ENCODE measurements around the gene LUZP2. TPM values are rescaled to one million over a fixed set of nuclear protein-coding genes. Genes with fewer than 3 reads are reported as not detected.

LUZP2 gene
- total RNA-seq, 2 donors from 2014 or later = 2.0 to 2.4 TPM

DNA sequence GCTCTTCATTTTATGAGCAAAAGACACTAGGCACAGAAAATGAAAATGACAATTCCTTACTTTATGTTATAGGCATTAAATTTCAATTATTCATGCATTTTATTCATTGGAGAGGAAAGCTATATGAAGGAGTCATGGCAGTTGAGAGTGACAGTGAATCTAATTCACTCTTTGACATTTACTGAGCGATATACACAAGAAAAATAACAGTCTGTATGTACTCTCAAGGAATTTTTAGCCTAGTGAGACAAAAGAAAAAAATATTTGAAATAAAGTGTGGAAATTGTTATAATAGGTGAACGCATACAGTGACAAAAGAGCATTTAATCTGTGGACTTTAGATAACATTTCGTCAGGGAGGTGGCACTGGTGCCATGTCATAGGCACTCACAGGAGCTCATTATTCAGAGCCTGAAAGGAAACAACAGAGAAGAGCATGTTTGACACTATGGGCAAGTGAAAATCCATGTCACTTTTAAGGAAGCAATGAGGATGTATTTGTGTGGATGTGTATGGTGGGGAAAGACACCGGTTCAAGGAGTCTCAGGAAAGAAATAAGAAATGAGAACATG, 323.1 kb downstream of the LUZP2 start:
- no peak overlapping the region for H3K9ac ChIP-seq (ENCODE audit: extremely low read depth, low read length, poor library complexity, severe bottlenecking)
- TF ChIP-seq, protein P1, sequence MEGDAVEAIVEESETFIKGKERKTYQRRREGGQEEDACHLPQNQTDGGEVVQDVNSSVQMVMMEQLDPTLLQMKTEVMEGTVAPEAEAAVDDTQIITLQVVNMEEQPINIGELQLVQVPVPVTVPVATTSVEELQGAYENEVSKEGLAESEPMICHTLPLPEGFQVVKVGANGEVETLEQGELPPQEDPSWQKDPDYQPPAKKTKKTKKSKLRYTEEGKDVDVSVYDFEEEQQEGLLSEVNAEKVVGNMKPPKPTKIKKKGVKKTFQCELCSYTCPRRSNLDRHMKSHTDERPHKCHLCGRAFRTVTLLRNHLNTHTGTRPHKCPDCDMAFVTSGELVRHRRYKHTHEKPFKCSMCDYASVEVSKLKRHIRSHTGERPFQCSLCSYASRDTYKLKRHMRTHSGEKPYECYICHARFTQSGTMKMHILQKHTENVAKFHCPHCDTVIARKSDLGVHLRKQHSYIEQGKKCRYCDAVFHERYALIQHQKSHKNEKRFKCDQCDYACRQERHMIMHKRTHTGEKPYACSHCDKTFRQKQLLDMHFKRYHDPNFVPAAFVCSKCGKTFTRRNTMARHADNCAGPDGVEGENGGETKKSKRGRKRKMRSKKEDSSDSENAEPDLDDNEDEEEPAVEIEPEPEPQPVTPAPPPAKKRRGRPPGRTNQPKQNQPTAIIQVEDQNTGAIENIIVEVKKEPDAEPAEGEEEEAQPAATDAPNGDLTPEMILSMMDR (conservative IDR thresholded peaks at IDR 0.05) = no peak
- WGBS, 2 experiments (ENCODE audit: insufficient coverage in 1 of 2, insufficient read length in 1 of 2) = 62 to 68% methylated on average over 3 to 4 of the region's 4 CpGs
- no peak overlapping the region for H3K4me3 ChIP-seq (ENCODE audit: low read length)
- Mint-ChIP-seq H3K4me3 (no peak overlapping the region), H3K4me1 (peaks cover 5% of the 10 kb centered on the region), H3K36me3 (ENCODE audit: low read depth) (no peaks in the 10 kb centered on the region), H3K9me3 (no peaks in the 10 kb centered on the region), H3K27me3 (ENCODE audit: insufficient read depth) (no peaks in the 10 kb centered on the region), H3K27ac (no peak overlapping the region)
- H3K4me1 ChIP-seq (ENCODE audit: control insufficient read depth, insufficient read depth, low read length) = no peaks in the 10 kb centered on the region
- DNase-seq = no peak
- H3K27me3 ChIP-seq (ENCODE audit: control insufficient read depth, insufficient read depth, low read length, poor library complexity, severe bottlenecking) = no peaks in the 10 kb centered on the region
- H3K9me3 ChIP-seq (ENCODE audit: control insufficient read depth, low read length) = no peaks in the 10 kb centered on the region
- H3K36me3 ChIP-seq (ENCODE audit: control insufficient read depth, insufficient read depth, low read length) = no peaks in the 10 kb centered on the region
- no peak overlapping the region for H3K27ac ChIP-seq (ENCODE audit: low read depth, low read length)

GRCh38 chr11:24820541-24820940, 323.7 kb downstream of the LUZP2 start:
- no peaks in the 10 kb centered on the region for H3K27me3 ChIP-seq (ENCODE audit: control insufficient read depth, insufficient read depth, low read length, poor library complexity, severe bottlenecking)
- no peak overlapping the region for H3K27ac ChIP-seq (ENCODE audit: low read depth, low read length)
- H3K4me3 ChIP-seq (ENCODE audit: low read length) = no peak overlapping the region
- TF ChIP-seq, protein P1 (conservative IDR thresholded peaks at IDR 0.05) = no peak
- H3K36me3 Mint-ChIP-seq (ENCODE audit: low read depth) = no peaks in the 10 kb centered on the region
- H3K4me3 Mint-ChIP-seq = no peak overlapping the region
- no peak for DNase-seq
- WGBS, 2 experiments (ENCODE audit: insufficient coverage in 1 of 2, insufficient read length in 1 of 2) = 41 to 53% methylated on average over 1 of the region's 1 CpG
- H3K4me1 Mint-ChIP-seq = peaks cover 5% of the 10 kb centered on the region
- H3K9me3 ChIP-seq (ENCODE audit: control insufficient read depth, low read length) = no peaks in the 10 kb centered on the region
- H3K9me3 Mint-ChIP-seq = no peaks in the 10 kb centered on the region
- no peak overlapping the region for H3K9ac ChIP-seq (ENCODE audit: extremely low read depth, low read length, poor library complexity, severe bottlenecking)
- H3K36me3 ChIP-seq (ENCODE audit: control insufficient read depth, insufficient read depth, low read length) = no peaks in the 10 kb centered on the region
- no peaks in the 10 kb centered on the region for H3K27me3 Mint-ChIP-seq (ENCODE audit: insufficient read depth)
- no peaks in the 10 kb centered on the region for H3K4me1 ChIP-seq (ENCODE audit: control insufficient read depth, insufficient read depth, low read length)
- H3K27ac Mint-ChIP-seq = no peak overlapping the region

DNA sequence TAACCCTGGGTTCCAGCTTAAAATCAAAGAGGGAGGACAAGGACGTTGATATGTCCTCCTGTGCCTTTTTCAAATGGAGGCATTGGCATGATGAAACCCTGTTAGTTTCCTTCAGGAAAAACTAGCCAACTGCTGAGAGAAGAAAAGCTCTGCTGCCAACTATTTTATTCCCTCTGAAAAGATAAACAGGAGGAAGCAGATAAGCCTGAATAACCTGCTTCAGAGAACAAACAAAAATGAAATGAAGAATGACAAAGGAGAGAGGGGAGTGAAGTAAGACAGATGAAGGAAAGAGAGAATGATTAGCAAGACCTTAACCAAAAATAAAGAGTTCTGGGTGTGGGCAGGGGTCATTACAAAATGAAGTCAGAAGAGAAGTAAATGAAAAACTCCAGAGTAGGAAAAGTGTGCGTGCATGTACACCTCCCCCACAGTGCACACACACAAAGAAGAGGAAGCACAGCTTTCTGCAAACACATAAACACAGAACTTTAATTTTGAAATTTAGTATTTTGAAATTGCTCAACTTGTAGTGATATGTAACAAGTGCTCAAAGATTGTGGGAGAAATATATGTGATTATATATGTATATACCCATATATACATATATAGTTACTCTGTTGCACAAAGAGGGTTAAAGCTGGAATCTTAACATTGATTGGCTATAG, 332.2 kb downstream of the LUZP2 start:
- 62 to 80% methylated on average over 1 of the region's 2 CpGs for WGBS, 2 experiments (ENCODE audit: insufficient coverage in 1 of 2, insufficient read length in 1 of 2)
- Mint-ChIP-seq H3K4me1 (peaks cover 13% of the 10 kb centered on the region), H3K9me3 (no peaks in the 10 kb centered on the region), H3K27ac (no peak overlapping the region), H3K36me3 (ENCODE audit: low read depth) (no peaks in the 10 kb centered on the region), H3K27me3 (ENCODE audit: insufficient read depth) (no peaks in the 10 kb centered on the region), H3K4me3 (no peak overlapping the region)
- Histone ChIP-seq H3K9me3 (ENCODE audit: control insufficient read depth, low read length) (no peaks in the 10 kb centered on the region), H3K36me3 (ENCODE audit: control insufficient read depth, insufficient read depth, low read length) (no peaks in the 10 kb centered on the region), H3K27ac (ENCODE audit: low read depth, low read length) (no peak overlapping the region), H3K9ac (ENCODE audit: extremely low read depth, low read length, poor library complexity, severe bottlenecking) (no peak overlapping the region), H3K27me3 (ENCODE audit: control insufficient read depth, insufficient read depth, low read length, poor library complexity, severe bottlenecking) (no peaks in the 10 kb centered on the region), H3K4me3 (ENCODE audit: low read length) (no peak overlapping the region), H3K4me1 (ENCODE audit: control insufficient read depth, insufficient read depth, low read length) (no peaks in the 10 kb centered on the region)
- DNase-seq = no peak
- TF ChIP-seq, protein P1 (conservative IDR thresholded peaks at IDR 0.05) = no peak

Data from endodermal cell (in vitro differentiated cells).